Progenitor cell of endocrine pancreas (in vitro differentiated cells): ENCODE measurements around the gene UNC45A. TPM values are rescaled to one million over a fixed set of nuclear protein-coding genes. Genes with fewer than 3 reads are reported as not detected.
A peak's percentile ranks its signal among the peaks of the same experiment; 100 is the strongest.

Experiments used
- DNase-seq: peaks from one replicate; pipeline ENCODE4 v3.0.0; 2021; ENCODE audit warnings: low spot score; ENCODE audit not compliant: unreplicated experiment
- H3K27ac Mint-ChIP-seq: 2 replicates; pipeline ENCODE4 v1.8.0; 2021; ENCODE audit warnings: mild to moderate bottlenecking, moderate library complexity, mixed read lengths
- H3K27me3 Mint-ChIP-seq: 2 replicates; pipeline ENCODE4 v1.8.0; 2021; ENCODE audit warnings: mixed read lengths
- H3K36me3 Mint-ChIP-seq: 2 replicates; pipeline ENCODE4 v1.8.0; 2022; ENCODE audit warnings: mixed read lengths; ENCODE audit not compliant: insufficient read depth
- H3K4me1 Mint-ChIP-seq: 2 replicates; pipeline ENCODE4 v1.8.0; 2021; ENCODE audit warnings: low read depth, mixed read lengths
- H3K4me3 Mint-ChIP-seq: 2 replicates; pipeline ENCODE4 v1.8.0; 2021; ENCODE audit warnings: low read depth, mild to moderate bottlenecking, moderate library complexity, mixed read lengths
- H3K9me3 Mint-ChIP-seq: 2 replicates; pipeline ENCODE4 v1.8.0; 2021; ENCODE audit warnings: low read depth, mixed read lengths
- long read RNA-seq: library from polyadenylated mRNA; unstranded; transcript quantifications from one replicate; pipeline ENCODE4 v2.0.0, GENCODE V29; 2020
- total RNA-seq: library from RNA; stranded (reverse); gene quantifications from 2 replicates; pipeline ENCODE4 v1.2.1, GENCODE V29; 2021
- TF ChIP-seq, protein P1 (sequence below): fragments of 200-600 bp; sonication (generic); IDR thresholded peaks from one replicate; pipeline ENCODE4 v1.5.0; 2021; ENCODE audit warnings: antibody characterized with exemption, mild to moderate bottlenecking; ENCODE audit not compliant: unreplicated experiment

Gene UNC45A, protein sequence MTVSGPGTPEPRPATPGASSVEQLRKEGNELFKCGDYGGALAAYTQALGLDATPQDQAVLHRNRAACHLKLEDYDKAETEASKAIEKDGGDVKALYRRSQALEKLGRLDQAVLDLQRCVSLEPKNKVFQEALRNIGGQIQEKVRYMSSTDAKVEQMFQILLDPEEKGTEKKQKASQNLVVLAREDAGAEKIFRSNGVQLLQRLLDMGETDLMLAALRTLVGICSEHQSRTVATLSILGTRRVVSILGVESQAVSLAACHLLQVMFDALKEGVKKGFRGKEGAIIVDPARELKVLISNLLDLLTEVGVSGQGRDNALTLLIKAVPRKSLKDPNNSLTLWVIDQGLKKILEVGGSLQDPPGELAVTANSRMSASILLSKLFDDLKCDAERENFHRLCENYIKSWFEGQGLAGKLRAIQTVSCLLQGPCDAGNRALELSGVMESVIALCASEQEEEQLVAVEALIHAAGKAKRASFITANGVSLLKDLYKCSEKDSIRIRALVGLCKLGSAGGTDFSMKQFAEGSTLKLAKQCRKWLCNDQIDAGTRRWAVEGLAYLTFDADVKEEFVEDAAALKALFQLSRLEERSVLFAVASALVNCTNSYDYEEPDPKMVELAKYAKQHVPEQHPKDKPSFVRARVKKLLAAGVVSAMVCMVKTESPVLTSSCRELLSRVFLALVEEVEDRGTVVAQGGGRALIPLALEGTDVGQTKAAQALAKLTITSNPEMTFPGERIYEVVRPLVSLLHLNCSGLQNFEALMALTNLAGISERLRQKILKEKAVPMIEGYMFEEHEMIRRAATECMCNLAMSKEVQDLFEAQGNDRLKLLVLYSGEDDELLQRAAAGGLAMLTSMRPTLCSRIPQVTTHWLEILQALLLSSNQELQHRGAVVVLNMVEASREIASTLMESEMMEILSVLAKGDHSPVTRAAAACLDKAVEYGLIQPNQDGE
- 83.4 and 90.6 TPM in 2 replicates for total RNA-seq
- long read RNA-seq, transcript UNC45A-202 (20 exons, 3,252 nt) = major isoform, 222 of 659 reads
- long read RNA-seq, partial matches to known transcripts = 385 of 659 reads
- long read RNA-seq, other reads (novel, unspliced or antisense) = 51 of 659 reads

GRCh38 chr15:90934949-90935751 is at the start of gene UNC45A:
TSS of gene UNC45A (plus strand) at chr15:90935285. CDS start at chr15:90935325, 40 bp downstream.
- peak within 1 kb of the TSS; percentile 94 for H3K27ac Mint-ChIP-seq
- peak within 1 kb of the TSS; percentile 89 for H3K4me3 Mint-ChIP-seq
- H3K9me3 Mint-ChIP-seq = no peaks in the 10 kb centered on the region
- DNase-seq = peak; percentile 92
- no peaks in the 10 kb centered on the region for H3K27me3 Mint-ChIP-seq
- TF ChIP-seq, protein P1, sequence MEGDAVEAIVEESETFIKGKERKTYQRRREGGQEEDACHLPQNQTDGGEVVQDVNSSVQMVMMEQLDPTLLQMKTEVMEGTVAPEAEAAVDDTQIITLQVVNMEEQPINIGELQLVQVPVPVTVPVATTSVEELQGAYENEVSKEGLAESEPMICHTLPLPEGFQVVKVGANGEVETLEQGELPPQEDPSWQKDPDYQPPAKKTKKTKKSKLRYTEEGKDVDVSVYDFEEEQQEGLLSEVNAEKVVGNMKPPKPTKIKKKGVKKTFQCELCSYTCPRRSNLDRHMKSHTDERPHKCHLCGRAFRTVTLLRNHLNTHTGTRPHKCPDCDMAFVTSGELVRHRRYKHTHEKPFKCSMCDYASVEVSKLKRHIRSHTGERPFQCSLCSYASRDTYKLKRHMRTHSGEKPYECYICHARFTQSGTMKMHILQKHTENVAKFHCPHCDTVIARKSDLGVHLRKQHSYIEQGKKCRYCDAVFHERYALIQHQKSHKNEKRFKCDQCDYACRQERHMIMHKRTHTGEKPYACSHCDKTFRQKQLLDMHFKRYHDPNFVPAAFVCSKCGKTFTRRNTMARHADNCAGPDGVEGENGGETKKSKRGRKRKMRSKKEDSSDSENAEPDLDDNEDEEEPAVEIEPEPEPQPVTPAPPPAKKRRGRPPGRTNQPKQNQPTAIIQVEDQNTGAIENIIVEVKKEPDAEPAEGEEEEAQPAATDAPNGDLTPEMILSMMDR = no peak
- H3K36me3 Mint-ChIP-seq = peaks cover 8% of the 10 kb centered on the region
- H3K4me1 Mint-ChIP-seq = peaks cover 14% of the 10 kb centered on the region

DNA sequence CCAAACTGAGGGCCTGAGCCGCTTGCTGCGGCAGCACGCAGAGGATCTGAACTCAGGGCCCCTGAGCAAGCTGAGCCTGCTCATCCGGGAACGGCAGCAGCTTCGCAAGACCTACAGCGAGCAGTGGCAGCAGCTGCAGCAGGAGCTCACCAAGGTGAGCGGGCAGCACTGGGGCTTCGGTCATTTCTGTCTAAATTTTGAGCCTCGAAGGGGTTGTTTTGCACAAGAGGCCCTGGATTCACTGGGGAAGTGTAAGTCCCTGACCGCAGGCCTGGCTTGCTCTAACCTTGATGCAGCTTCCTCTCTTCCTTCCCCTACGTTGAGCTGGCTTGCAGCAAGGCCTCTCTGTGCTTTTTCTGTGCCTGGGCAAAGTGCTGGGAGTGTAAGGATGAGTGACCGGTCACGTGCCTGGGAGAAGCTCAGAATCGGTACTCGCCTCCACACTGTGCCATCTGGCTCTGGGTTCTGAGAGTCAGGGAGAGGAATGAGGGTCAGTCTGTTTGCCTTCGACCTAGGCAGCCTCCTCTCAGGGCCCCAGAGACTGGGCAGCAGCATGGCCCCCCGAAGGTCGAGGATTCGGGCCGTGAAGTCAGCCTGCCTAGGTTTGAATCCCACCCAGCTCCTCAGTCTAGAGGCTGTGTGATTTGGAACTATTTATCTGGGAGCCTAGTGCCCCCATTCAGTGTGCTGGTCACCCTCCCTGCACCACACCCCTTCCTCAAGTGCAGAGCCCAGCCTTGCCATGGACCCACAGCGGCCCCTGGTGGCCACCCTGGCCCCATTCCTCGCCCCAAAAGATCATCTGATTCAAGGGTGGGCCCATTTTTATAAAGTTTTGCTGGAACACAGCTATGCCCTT is 49.4 kb upstream of the UNC45A start:
- H3K27ac Mint-ChIP-seq = no peak overlapping the region
- TF ChIP-seq, protein P1 = peak; percentile 99
- peaks cover 4% of the 10 kb centered on the region for H3K4me1 Mint-ChIP-seq

GRCh38 chr15:90886291-90886614 is 48.8 kb upstream of the UNC45A start:
- Mint-ChIP-seq H3K4me3 (no peak overlapping the region), H3K27me3 (no peaks in the 10 kb centered on the region), H3K9me3 (no peaks in the 10 kb centered on the region), H3K27ac (no peak overlapping the region), H3K4me1 (peaks cover 4% of the 10 kb centered on the region), H3K36me3 (no peaks in the 10 kb centered on the region)
- TF ChIP-seq, protein P1 = peak; percentile 9
- no peak for DNase-seq

More for the DNA sequence above, 49.4 kb upstream of the UNC45A start:
- DNase-seq = peak; percentile 76
- Mint-ChIP-seq H3K4me3 (peak overlapping the region; percentile 58), H3K36me3 (no peaks in the 10 kb centered on the region), H3K27me3 (no peaks in the 10 kb centered on the region), H3K9me3 (no peaks in the 10 kb centered on the region)

- DNase-seq = no peak
- no peak overlapping the region for H3K27ac Mint-ChIP-seq
- TF ChIP-seq, protein P1 = no peak
- H3K36me3 Mint-ChIP-seq = no peaks in the 10 kb centered on the region
- H3K4me3 Mint-ChIP-seq = no peak overlapping the region
- no peaks in the 10 kb centered on the region for H3K9me3 Mint-ChIP-seq
- no peaks in the 10 kb centered on the region for H3K27me3 Mint-ChIP-seq
- H3K4me1 Mint-ChIP-seq = peaks cover 4% of the 10 kb centered on the region
Observed at GRCh38 chr15:90887037-90887481, 48.0 kb upstream of the UNC45A start.
